Measurements from ENCODE around the gene CD300LF. TPM values are rescaled to one million over a fixed set of nuclear protein-coding genes. Genes with fewer than 3 reads are reported as not detected.

CD300LF gene
- total and polyA plus RNA-seq, 2 donors (not counting 1 experiment from before 2014, with no cell fraction given): 0.52 to 1.1 TPM

GRCh38 chr17:74697515-74697914, 15.2 kb downstream of the CD300LF start:
- Histone ChIP-seq H3K4me1 (ENCODE audit: control insufficient read depth in 2 of 2, insufficient read depth in 2 of 2, low read length in 2 of 2) (no peaks in the 10 kb centered on the region), H4K20me1 (ENCODE audit: control insufficient read depth, insufficient read depth, low read length, poor library complexity, severe bottlenecking) (no peaks in the 10 kb centered on the region), H3K4me3 (ENCODE audit: control extremely low read depth in 1 of 5, extremely low read depth in 1 of 5, insufficient read depth in 1 of 5, low read depth in 2 of 5, low read length in 4 of 5) (no peak overlapping the region), H3K79me2 (ENCODE audit: control insufficient read depth, insufficient read depth, low read length) (no peaks in the 10 kb centered on the region), H3K9ac (ENCODE audit: low read length) (no peak overlapping the region), H3K9me3 (ENCODE audit: control extremely low read depth in 1 of 3, control insufficient read depth in 2 of 3, insufficient read depth in 1 of 3, low read length in 2 of 3) (peaks cover 0 to 7% (median 0%) of the 10 kb centered on the region in 3 donors), H3K4me2 (replicated peaks; ENCODE audit: low read depth, low read length, poor library complexity, severe bottlenecking) (no peak overlapping the region), H3K36me3 (replicated peaks in 1 of 2; ENCODE audit: control extremely low read depth in 1 of 2, control insufficient read depth in 1 of 2, extremely low read depth in 1 of 2, insufficient read depth in 2 of 2, low read length in 1 of 2) (no peaks in the 10 kb centered on the region), H3K27ac (ENCODE audit: low read length in 2 of 2) (no peak overlapping the region), H2AFZ (ENCODE audit: insufficient read depth, low read depth, low read length, poor library complexity, severe bottlenecking) (no peak overlapping the region), H3K27me3 (replicated peaks in 1 of 4; ENCODE audit: control extremely low read depth in 1 of 4, control insufficient read depth in 3 of 4, insufficient read depth in 4 of 4, low read length in 3 of 4) (peaks cover 0 to 29% (median 2%) of the 10 kb centered on the region in 4 experiments)
- no peak overlapping the region for H3K27ac Mint-ChIP-seq
- WGBS (ENCODE audit: insufficient coverage): 80% methylated on average over 1 of the region's 2 CpGs
- ChIA-PET CTCF (interaction anchor here (0.6 kb wide), 1 partner anchor 40 kb away, joined by 3 read pairs; no protein-coding TSS in a partner anchor), POLR2A (interaction anchor here (0.7 kb wide), 1 partner anchor 121 kb away, joined by 7 read pairs; no protein-coding TSS in a partner anchor)
- H3K9me3 Mint-ChIP-seq (ENCODE audit: insufficient read depth): no peaks in the 10 kb centered on the region
- H3K27me3 Mint-ChIP-seq: peaks cover 23% of the 10 kb centered on the region
- H3K4me3 Mint-ChIP-seq: no peak overlapping the region
- intact Hi-C loops (cut with micrococcal nuclease): no loop called here
- TF ChIP-seq CTCF (IDR thresholded peaks at IDR 0.05) (no peak), EZH2 (IDR thresholded peaks at IDR 0.05; ENCODE audit: borderline replicate concordance, insufficient read depth, low read depth, low read length, poor library complexity, severe bottlenecking) (no peak)
- DNase-seq (no peak), ATAC-seq (ENCODE audit: low read depth) (no peak)
- no peaks in the 10 kb centered on the region for H3K4me1 Mint-ChIP-seq

DNA sequence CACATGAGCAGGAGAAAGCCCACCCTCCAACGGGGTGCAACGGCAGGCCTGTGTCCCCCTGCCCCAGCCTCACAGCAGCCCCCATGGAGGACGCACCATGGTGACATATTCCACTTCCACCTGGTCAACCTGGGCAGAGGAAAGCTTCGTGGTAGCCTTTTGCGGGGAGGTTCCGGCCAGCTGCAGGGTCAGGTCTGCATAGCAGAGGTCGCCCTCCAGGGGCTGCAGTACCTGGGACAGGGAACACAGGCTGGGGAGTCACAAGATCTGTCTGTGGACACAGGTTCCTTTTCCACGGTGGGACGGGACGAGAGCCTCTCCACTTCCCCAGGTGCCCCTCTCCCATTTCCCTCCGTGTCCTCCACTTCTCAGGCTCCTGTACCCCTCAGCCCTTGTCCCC, 17.1 kb downstream of the CD300LF start:
- ATAC-seq (ENCODE audit: low read depth) (no peak), DNase-seq (no peak)
- TF ChIP-seq EZH2 (IDR thresholded peaks at IDR 0.05; ENCODE audit: borderline replicate concordance, insufficient read depth, low read depth, low read length, poor library complexity, severe bottlenecking) (no peak), CTCF (IDR thresholded peaks at IDR 0.05) (no peak)
- Mint-ChIP-seq H3K4me1 (peaks cover under 1% of the 10 kb centered on the region), H3K9me3 (ENCODE audit: insufficient read depth) (no peaks in the 10 kb centered on the region), H3K27me3 (peaks cover 23% of the 10 kb centered on the region), H3K4me3 (no peak overlapping the region), H3K27ac (no peak overlapping the region)
- ChIA-PET POLR2A (interaction anchor here (0.5 kb wide), 1 partner anchor 374 kb away, joined by 3 read pairs; no protein-coding TSS in a partner anchor), CTCF (no interaction called here)
- H4K20me1 ChIP-seq (ENCODE audit: control insufficient read depth, insufficient read depth, low read length, poor library complexity, severe bottlenecking): no peaks in the 10 kb centered on the region
- peaks cover 0 to 7% (median 0%) of the 10 kb centered on the region in 3 donors for H3K9me3 ChIP-seq (ENCODE audit: control extremely low read depth in 1 of 3, control insufficient read depth in 2 of 3, insufficient read depth in 1 of 3, low read length in 2 of 3)
- no peak overlapping the region for H3K27ac ChIP-seq (ENCODE audit: low read length in 2 of 2)
- 92% methylated on average over 9 of the region's 11 CpGs for WGBS (ENCODE audit: insufficient coverage)
- H3K4me1 ChIP-seq (ENCODE audit: control insufficient read depth in 2 of 2, insufficient read depth in 2 of 2, low read length in 2 of 2): no peaks in the 10 kb centered on the region
- intact Hi-C loops (cut with micrococcal nuclease): no loop called here
- no peak overlapping the region for H3K4me3 ChIP-seq (ENCODE audit: control extremely low read depth in 1 of 5, extremely low read depth in 1 of 5, insufficient read depth in 1 of 5, low read depth in 2 of 5, low read length in 4 of 5)
- H3K27me3 ChIP-seq (replicated peaks in 1 of 4; ENCODE audit: control extremely low read depth in 1 of 4, control insufficient read depth in 3 of 4, insufficient read depth in 4 of 4, low read length in 3 of 4): peaks cover 0 to 24% (median 4%) of the 10 kb centered on the region in 4 experiments
- H2AFZ ChIP-seq (ENCODE audit: insufficient read depth, low read depth, low read length, poor library complexity, severe bottlenecking): no peak overlapping the region
- H3K36me3 ChIP-seq (replicated peaks in 1 of 2; ENCODE audit: control extremely low read depth in 1 of 2, control insufficient read depth in 1 of 2, extremely low read depth in 1 of 2, insufficient read depth in 2 of 2, low read length in 1 of 2): no peaks in the 10 kb centered on the region
- no peaks in the 10 kb centered on the region for H3K79me2 ChIP-seq (ENCODE audit: control insufficient read depth, insufficient read depth, low read length)
- no peak overlapping the region for H3K4me2 ChIP-seq (replicated peaks; ENCODE audit: low read depth, low read length, poor library complexity, severe bottlenecking)
- no peak overlapping the region for H3K9ac ChIP-seq (ENCODE audit: low read length)

Data from B cell (primary cell).